Cardiac muscle cell (in vitro differentiated cells and primary cell): ENCODE results near the gene LHFPL6. TPM values are rescaled to one million over a fixed set of nuclear protein-coding genes. Genes with fewer than 3 reads are reported as not detected.

ENCODE experiments used
- DNase-seq, 2 donors: peaks; one replicate each; pipeline versions ENCODE4 v3.0.0 to v3.0.0-alpha.2; 2010 to 2017; ENCODE audit warnings: low read depth in 1 of 2, low spot score in 1 of 2
- H3K27ac ChIP-seq: fragments of 200-600 bp; sonication (generic); 2 replicates; pipeline ENCODE4 v1.5.1; 2016
- H3K27me3 ChIP-seq: fragments of 200-600 bp; sonication (generic); 2 replicates; pipeline ENCODE4 v1.6.0; 2016; ENCODE audit warnings: control low read depth
- H3K36me3 ChIP-seq: fragments of 200-600 bp; sonication (generic); 2 replicates; pipeline ENCODE4 v1.5.1; 2016; ENCODE audit warnings: control low read depth
- H3K4me1 ChIP-seq: fragments of 200-600 bp; sonication (generic); 2 replicates; pipeline ENCODE4 v1.8.1; 2017; ENCODE audit warnings: low read depth, mild to moderate bottlenecking, mixed run types
- H3K4me3 ChIP-seq: fragments of 200-600 bp; sonication (generic); 2 replicates; pipeline ENCODE4 v1.5.1; 2016; ENCODE audit warnings: mild to moderate bottlenecking
- H3K9me3 ChIP-seq: fragments of 200-600 bp; sonication (generic); 2 replicates; pipeline ENCODE4 v1.5.1; 2017; ENCODE audit warnings: low read depth, mild to moderate bottlenecking, control low read depth
- CTCF ChIP-seq: IDR thresholded peaks from 2 replicates; pipeline ENCODE4 v1.5.1; 2012; ENCODE audit warnings: low read depth, mild to moderate bottlenecking, low read length
- polyA plus RNA-seq: library from polyadenylated mRNA; unstranded; fragments of >200 nt; fragmentation: Nextera tagmentation; extraction: Ambion mirVana; gene quantifications from 2 replicates; pipeline ENCODE4 v1.2.1, GENCODE V29; 2016
- total RNA-seq: library from RNA; depleted of rRNA; stranded (reverse); fragments of >200 nt; gene quantifications from 2 replicates; pipeline ENCODE4 v1.2.3, GENCODE V29; 2016

Gene LHFPL6
- total and polyA plus RNA-seq, 2 experiments from 2014 or later, result 10.0 to 19.2 TPM

- no peaks in the 10 kb centered on the region for H3K27me3 ChIP-seq
- H3K9me3 ChIP-seq, result no peaks in the 10 kb centered on the region
- H3K4me1 ChIP-seq, result peaks cover 6% of the 10 kb centered on the region
- no peak for TF ChIP-seq CTCF
- no peak overlapping the region for H3K4me3 ChIP-seq
- no peak overlapping the region for H3K27ac ChIP-seq
- DNase-seq, result no peak
- no peaks in the 10 kb centered on the region for H3K36me3 ChIP-seq
These were observed 194.5 kb downstream of the LHFPL6 start for GRCh38 chr13:39408512-39408911.

- Histone ChIP-seq H3K9me3 (no peaks in the 10 kb centered on the region), H3K27me3 (no peaks in the 10 kb centered on the region), H3K4me1 (peaks cover 11% of the 10 kb centered on the region), H3K4me3 (no peak overlapping the region), H3K36me3 (no peaks in the 10 kb centered on the region), H3K27ac (no peak overlapping the region)
- no peak for DNase-seq
- no peak for TF ChIP-seq CTCF
These were observed 195.2 kb downstream of the LHFPL6 start for GRCh38 chr13:39407786-39408185.

- DNase-seq, result no peak
These were observed 195.9 kb downstream of the LHFPL6 start for GRCh38 chr13:39407138-39407537.

GRCh38 chr13:39406688-39407087 is 196.3 kb downstream of the LHFPL6 start:
- no peaks in the 10 kb centered on the region for H3K9me3 ChIP-seq
- no peak overlapping the region for H3K27ac ChIP-seq
- no peak for DNase-seq
- TF ChIP-seq CTCF, result no peak
- H3K36me3 ChIP-seq, result no peaks in the 10 kb centered on the region
- H3K4me3 ChIP-seq, result no peak overlapping the region
- peaks cover 12% of the 10 kb centered on the region for H3K4me1 ChIP-seq
- H3K27me3 ChIP-seq, result no peaks in the 10 kb centered on the region

More at GRCh38 chr13:39407138-39407537, 195.9 kb downstream of the LHFPL6 start:
- no peak overlapping the region for H3K4me3 ChIP-seq
- H3K9me3 ChIP-seq, result no peaks in the 10 kb centered on the region
- H3K27ac ChIP-seq, result no peak overlapping the region
- H3K36me3 ChIP-seq, result no peaks in the 10 kb centered on the region
- no peak for TF ChIP-seq CTCF
- no peaks in the 10 kb centered on the region for H3K27me3 ChIP-seq
- H3K4me1 ChIP-seq, result peaks cover 12% of the 10 kb centered on the region

DNA sequence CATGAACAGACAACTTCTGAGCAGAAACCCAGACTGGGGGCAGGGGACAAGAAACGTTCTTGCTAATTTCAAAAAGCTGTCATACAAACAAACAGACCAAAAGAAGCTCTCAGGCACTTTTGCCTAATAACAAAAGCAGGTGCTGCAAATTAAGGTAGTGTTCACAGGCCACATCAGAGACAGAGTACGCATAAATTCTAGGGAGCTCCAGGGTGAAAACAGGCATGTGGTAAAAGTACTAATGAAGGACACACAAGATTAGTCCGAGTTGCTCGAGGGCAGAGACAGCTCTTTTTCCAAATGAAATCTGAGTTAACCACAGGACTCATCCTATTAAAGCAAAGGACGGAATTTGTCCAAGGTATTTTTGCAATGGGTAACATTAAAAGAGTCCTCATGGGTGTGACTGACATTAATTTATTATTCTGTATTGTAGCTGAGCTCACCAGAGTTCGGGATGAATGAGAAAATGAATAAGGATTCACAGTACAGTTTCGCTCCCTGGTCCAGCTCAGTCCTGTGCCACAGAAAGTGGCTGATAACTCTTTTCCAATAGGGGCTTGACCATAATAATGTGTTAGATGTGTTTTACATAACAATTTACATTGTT is 197.3 kb downstream of the LHFPL6 start:
- H3K27ac ChIP-seq, result no peak overlapping the region
- H3K4me3 ChIP-seq, result no peak overlapping the region
- no peak for DNase-seq
- TF ChIP-seq CTCF, result no peak
- no peaks in the 10 kb centered on the region for H3K9me3 ChIP-seq
- no peaks in the 10 kb centered on the region for H3K36me3 ChIP-seq
- peaks cover 12% of the 10 kb centered on the region for H3K4me1 ChIP-seq
- H3K27me3 ChIP-seq, result no peaks in the 10 kb centered on the region
